ENCODE measurements around the gene GPD1L.
"Not testable (repeated sequence)": the region's sequence is repeated elsewhere in the genome, so short reads cannot be mapped to it uniquely, and the experiment has no call there.

Gene GPD1L

DNA sequence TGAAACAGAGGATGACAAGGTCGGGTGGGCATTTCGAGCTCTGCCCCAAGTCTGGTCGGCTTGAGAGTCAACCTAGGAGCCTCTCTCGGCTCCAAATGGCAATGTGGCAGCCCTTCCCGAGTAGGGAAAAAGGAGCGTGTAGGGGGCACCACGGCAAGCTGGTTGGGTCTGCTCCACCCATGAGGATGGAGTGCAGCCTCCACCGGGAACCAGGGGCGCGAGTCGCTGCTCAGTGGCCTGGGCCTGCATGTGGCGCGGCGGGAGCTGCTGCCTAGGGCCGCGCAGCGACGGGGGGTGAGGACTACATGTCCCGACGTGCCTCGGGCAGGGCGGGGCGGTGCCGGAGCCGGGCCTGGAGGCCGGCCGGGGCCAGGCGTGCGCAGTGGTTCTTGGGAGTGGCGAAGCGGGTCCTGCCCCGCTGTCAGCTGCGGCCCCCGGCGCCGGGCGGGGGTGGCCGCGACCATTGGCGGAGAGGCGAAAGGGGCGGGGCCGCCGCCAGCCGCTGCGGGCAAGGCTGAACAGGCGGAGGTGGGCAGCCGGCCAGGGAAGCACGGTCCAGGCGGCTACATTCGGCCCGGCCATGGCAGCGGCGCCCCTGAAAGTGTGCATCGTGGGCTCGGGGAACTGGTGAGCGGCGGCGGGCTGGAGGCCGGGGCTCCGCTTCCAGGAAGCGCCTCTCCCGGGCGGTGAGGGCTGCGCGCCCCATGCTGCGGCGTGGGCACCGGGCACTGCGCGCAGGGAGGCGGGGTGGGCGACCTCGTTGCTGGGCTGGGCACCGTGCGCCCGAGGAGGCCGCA, at the start of gene GPD1L:
Gene GPD1L (plus strand): TSS at position 489 of the 797 bp plus-strand sequence. CDS start 92 bp downstream, at position 581.
- Histone ChIP-seq H3K4me3 (ENCODE audit: insufficient read depth, low read length, poor library complexity, severe bottlenecking) (peak within 1 kb of the TSS; percentile 70), H3K4me2 (ENCODE audit: low read depth, low read length, poor library complexity, severe bottlenecking) (peak within 1 kb of the TSS; percentile 73), H3K9me3 (ENCODE audit: insufficient read depth, low read length) (peaks cover 10% of the 10 kb centered on the region; the same call in 1 of the 2 replicates), H3K79me2 (ENCODE audit: insufficient read depth, low read length) (peaks cover 22% of the 10 kb centered on the region), H3K27me3 (ENCODE audit: low read length) (no peaks in the 10 kb centered on the region), H3K9me2 (replicated peaks; ENCODE audit: insufficient read depth, low read length) (no peaks in the 10 kb centered on the region), H3K27ac (ENCODE audit: low read depth, low read length) (no peak within 1 kb of the TSS), H2AFZ (ENCODE audit: low read depth, low read length, severe bottlenecking) (peak within 1 kb of the TSS; percentile 99), H4K20me1 (ENCODE audit: low read depth, low read length) (0 out of 2 replicates have a peak, but pooled peaks cover 3% of the 10 kb centered on the region), H3K9ac (ENCODE audit: low read length) (peak within 1 kb of the TSS; percentile 77), H3K36me3 (ENCODE audit: low read length) (no peaks in the 10 kb centered on the region), H3F3A (ENCODE audit: insufficient read depth) (no peaks in the 10 kb centered on the region)
- TF ChIP-seq, protein P1, sequence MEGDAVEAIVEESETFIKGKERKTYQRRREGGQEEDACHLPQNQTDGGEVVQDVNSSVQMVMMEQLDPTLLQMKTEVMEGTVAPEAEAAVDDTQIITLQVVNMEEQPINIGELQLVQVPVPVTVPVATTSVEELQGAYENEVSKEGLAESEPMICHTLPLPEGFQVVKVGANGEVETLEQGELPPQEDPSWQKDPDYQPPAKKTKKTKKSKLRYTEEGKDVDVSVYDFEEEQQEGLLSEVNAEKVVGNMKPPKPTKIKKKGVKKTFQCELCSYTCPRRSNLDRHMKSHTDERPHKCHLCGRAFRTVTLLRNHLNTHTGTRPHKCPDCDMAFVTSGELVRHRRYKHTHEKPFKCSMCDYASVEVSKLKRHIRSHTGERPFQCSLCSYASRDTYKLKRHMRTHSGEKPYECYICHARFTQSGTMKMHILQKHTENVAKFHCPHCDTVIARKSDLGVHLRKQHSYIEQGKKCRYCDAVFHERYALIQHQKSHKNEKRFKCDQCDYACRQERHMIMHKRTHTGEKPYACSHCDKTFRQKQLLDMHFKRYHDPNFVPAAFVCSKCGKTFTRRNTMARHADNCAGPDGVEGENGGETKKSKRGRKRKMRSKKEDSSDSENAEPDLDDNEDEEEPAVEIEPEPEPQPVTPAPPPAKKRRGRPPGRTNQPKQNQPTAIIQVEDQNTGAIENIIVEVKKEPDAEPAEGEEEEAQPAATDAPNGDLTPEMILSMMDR (IDR thresholded peaks at IDR 0.05; ENCODE audit: insufficient read depth, low read length, poor library complexity, severe bottlenecking): no peak
- no peak for TF ChIP-seq EZH2phosphoT487 (conservative IDR thresholded peaks at IDR 0.05; ENCODE audit: low read length)

DNA sequence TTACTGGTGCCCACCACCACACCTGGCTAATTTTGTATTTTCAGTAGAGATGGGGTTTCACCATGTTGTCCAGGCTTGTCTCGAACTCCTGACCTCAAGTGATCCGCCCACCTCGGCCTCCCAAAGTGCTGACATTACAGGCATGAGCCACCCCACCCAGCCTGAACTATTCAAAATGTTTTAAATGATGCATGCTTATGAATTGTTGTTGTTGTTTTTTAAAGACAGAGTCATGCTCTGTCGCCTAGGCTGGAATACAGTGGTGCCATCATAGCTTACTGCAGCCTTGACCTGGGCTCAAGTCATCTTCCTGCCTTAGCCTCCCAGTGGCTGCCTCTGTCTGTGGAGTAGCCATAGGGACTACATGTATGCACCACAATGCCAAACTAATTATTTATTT, 48.0 kb upstream of the GPD1L start:
- H3K27ac ChIP-seq (ENCODE audit: low read depth, low read length); H3K4me3 ChIP-seq (ENCODE audit: insufficient read depth, low read length, poor library complexity, severe bottlenecking); H2AFZ ChIP-seq (ENCODE audit: low read depth, low read length, severe bottlenecking); H3K9me3 ChIP-seq (ENCODE audit: insufficient read depth, low read length); H3K27me3 ChIP-seq (ENCODE audit: low read length); H3K79me2 ChIP-seq (ENCODE audit: insufficient read depth, low read length); H3K9me2 ChIP-seq (replicated peaks; ENCODE audit: insufficient read depth, low read length); H3K36me3 ChIP-seq (ENCODE audit: low read length); H3F3A ChIP-seq (ENCODE audit: insufficient read depth); H4K20me1 ChIP-seq (ENCODE audit: low read depth, low read length); H3K9ac ChIP-seq (ENCODE audit: low read length); H3K4me2 ChIP-seq (ENCODE audit: low read depth, low read length, poor library complexity, severe bottlenecking): not testable (repeated sequence)

DNA sequence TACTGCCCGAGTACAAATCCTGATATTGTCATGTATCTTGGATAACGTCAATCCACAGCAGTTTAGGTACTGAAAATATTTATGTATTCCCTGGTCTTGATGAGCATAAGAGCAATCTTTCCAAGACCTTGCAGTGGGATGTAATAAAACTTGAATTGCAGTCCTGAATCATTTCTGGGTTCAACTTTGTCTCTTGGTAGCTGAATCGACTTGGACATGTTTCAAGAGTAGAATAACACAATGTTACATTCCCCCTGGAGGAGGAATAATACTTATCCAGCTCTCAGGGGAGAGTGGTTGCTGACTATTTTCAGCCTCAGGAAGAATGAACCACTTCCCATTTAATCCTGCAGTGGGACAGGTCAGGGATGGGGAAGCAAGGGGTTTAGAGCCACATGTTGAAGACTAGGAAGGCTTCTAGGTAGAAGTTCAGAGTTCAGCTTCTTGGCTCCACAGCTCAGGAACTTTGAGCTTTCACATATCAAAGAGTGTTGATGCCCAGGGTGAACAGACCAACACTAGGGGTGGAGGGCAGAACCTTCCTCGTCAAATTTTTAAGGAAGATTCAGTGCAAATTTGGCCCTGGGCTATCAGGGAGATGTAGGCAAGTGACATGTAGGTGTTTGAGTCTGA, 43.4 kb upstream of the GPD1L start:
- H4K20me1 ChIP-seq (ENCODE audit: low read depth, low read length): no peaks in the 10 kb centered on the region
- H3K27ac ChIP-seq (ENCODE audit: low read depth, low read length): no peak overlapping the region
- TF ChIP-seq, protein P1 (IDR thresholded peaks at IDR 0.05; ENCODE audit: insufficient read depth, low read length, poor library complexity, severe bottlenecking): no peak
- no peaks in the 10 kb centered on the region for H3K9me2 ChIP-seq (replicated peaks; ENCODE audit: insufficient read depth, low read length)
- no peak overlapping the region for H3K4me2 ChIP-seq (ENCODE audit: low read depth, low read length, poor library complexity, severe bottlenecking)
- H3K9ac ChIP-seq (ENCODE audit: low read length): no peak overlapping the region
- H3K27me3 ChIP-seq (ENCODE audit: low read length): no peaks in the 10 kb centered on the region
- H3K9me3 ChIP-seq (ENCODE audit: insufficient read depth, low read length): no peaks in the 10 kb centered on the region
- no peaks in the 10 kb centered on the region for H3K79me2 ChIP-seq (ENCODE audit: insufficient read depth, low read length)
- H3F3A ChIP-seq (ENCODE audit: insufficient read depth): no peaks in the 10 kb centered on the region
- H2AFZ ChIP-seq (ENCODE audit: low read depth, low read length, severe bottlenecking): no peak overlapping the region
- H3K4me3 ChIP-seq (ENCODE audit: insufficient read depth, low read length, poor library complexity, severe bottlenecking): no peak overlapping the region
- H3K36me3 ChIP-seq (ENCODE audit: low read length): no peaks in the 10 kb centered on the region

- H3K4me2 ChIP-seq (ENCODE audit: low read depth, low read length, poor library complexity, severe bottlenecking): no peak overlapping the region
- H3K4me3 ChIP-seq (ENCODE audit: insufficient read depth, low read length, poor library complexity, severe bottlenecking): no peak overlapping the region
- TF ChIP-seq, protein P1 (IDR thresholded peaks at IDR 0.05; ENCODE audit: insufficient read depth, low read length, poor library complexity, severe bottlenecking): no peak
- no peak for TF ChIP-seq EZH2phosphoT487 (conservative IDR thresholded peaks at IDR 0.05; ENCODE audit: low read length)
- H3K79me2 ChIP-seq (ENCODE audit: insufficient read depth, low read length): no peaks in the 10 kb centered on the region
- no peak overlapping the region for H3K27ac ChIP-seq (ENCODE audit: low read depth, low read length)
- no peaks in the 10 kb centered on the region for H3K27me3 ChIP-seq (ENCODE audit: low read length)
- no peaks in the 10 kb centered on the region for H3K9me2 ChIP-seq (replicated peaks; ENCODE audit: insufficient read depth, low read length)
- no peaks in the 10 kb centered on the region for H3K36me3 ChIP-seq (ENCODE audit: low read length)
- no peak overlapping the region for H3K9ac ChIP-seq (ENCODE audit: low read length)
- no peaks in the 10 kb centered on the region for H3K9me3 ChIP-seq (ENCODE audit: insufficient read depth, low read length)
- no peak overlapping the region for H2AFZ ChIP-seq (ENCODE audit: low read depth, low read length, severe bottlenecking)
- no peaks in the 10 kb centered on the region for H3F3A ChIP-seq (ENCODE audit: insufficient read depth)
- H4K20me1 ChIP-seq (ENCODE audit: low read depth, low read length): no peaks in the 10 kb centered on the region
Observed at GRCh38 chr3:32066686-32067085, 39.7 kb upstream of the GPD1L start.

GRCh38 chr3:32074194-32074593, 32.2 kb upstream of the GPD1L start:
- H3K27me3 ChIP-seq (ENCODE audit: low read length); H3K36me3 ChIP-seq (ENCODE audit: low read length); H4K20me1 ChIP-seq (ENCODE audit: low read depth, low read length); H3K27ac ChIP-seq (ENCODE audit: low read depth, low read length); H3K9me2 ChIP-seq (replicated peaks; ENCODE audit: insufficient read depth, low read length); H2AFZ ChIP-seq (ENCODE audit: low read depth, low read length, severe bottlenecking); H3K4me3 ChIP-seq (ENCODE audit: insufficient read depth, low read length, poor library complexity, severe bottlenecking); H3F3A ChIP-seq (ENCODE audit: insufficient read depth); H3K79me2 ChIP-seq (ENCODE audit: insufficient read depth, low read length); H3K9me3 ChIP-seq (ENCODE audit: insufficient read depth, low read length); H3K9ac ChIP-seq (ENCODE audit: low read length); H3K4me2 ChIP-seq (ENCODE audit: low read depth, low read length, poor library complexity, severe bottlenecking): not testable (repeated sequence)
